ACHN (cell line): ENCODE data around the gene FBLL1.
"Not testable (repeated sequence)": the region's sequence is repeated elsewhere in the genome, so short reads cannot be mapped to it uniquely, and the experiment has no call there.

ENCODE experiments used
- DNase-seq: peaks from one replicate; pipeline ENCODE4 v3.0.0-alpha.2; 2015
- in situ Hi-C: cut with HindIII; loops from 2 replicates; pipeline ENCODE4 v1.10.0; 2017; ENCODE audit warnings: low sequenced_read_pairs, low pct_ligation_motif_present, low pct_unique_long_range_greater_than_20kb

The FBLL1 gene

DNA sequence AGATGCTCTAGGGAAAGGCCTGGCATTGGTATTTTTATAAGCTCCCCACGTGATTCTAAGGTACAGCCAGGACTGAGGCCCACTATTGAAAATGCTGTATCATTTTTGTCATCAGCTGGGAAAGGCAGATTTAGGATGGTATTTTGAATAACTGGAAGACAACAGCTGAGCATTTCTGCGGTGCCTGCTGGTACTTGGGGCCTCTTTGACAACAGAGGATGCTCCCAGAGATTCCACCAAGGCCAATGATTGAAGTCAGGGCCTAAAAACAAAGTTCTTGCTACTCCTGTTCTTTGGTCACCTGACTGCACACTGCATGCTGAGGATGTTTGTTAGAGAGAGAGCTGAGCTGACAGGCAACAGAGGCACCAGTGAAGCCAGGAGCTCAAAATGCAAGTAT is 8.1 kb downstream of the FBLL1 start:
- in situ Hi-C loops, result no loop called here
- no peak for DNase-seq

DNA sequence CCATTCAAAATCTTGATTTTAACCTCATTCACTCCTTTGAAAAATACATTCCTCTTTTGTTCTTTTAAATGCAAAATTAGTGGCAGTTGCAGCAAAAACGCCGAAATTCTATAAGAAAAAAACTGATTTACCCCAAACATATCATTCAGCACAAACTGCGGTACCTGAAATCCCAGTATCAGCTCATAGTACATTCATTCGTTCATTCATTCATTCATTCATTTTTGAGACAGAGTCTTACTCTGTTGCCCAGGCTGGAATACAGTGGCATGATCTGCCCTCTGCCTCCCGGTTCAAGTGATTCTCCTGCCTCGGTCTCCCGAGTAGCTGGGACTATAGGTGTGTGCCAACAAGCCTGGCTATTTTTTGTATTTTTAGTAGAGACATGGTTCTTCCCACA is 20.4 kb downstream of the FBLL1 start:
- in situ Hi-C loops, result no loop called here
- no peak for DNase-seq

DNA sequence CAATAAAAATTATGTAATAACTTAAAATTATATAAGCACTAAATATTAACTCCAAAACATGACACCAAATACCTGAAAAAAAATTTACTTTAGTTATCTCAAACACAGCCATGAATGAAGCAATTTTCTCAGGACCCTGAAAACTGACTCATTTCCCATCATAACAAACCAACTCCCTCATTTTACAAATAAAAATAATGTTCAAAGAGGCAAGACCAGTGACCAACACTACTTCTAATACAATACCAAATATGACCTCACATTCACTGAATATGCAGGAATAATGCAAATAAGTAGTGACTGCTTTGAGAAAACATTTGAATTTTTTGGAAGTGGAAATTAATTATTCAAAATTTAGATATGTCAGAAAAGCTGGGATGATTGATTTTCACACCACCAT is 21.6 kb downstream of the FBLL1 start:
- DNase-seq, result no peak
- in situ Hi-C loops, result no loop called here

DNA sequence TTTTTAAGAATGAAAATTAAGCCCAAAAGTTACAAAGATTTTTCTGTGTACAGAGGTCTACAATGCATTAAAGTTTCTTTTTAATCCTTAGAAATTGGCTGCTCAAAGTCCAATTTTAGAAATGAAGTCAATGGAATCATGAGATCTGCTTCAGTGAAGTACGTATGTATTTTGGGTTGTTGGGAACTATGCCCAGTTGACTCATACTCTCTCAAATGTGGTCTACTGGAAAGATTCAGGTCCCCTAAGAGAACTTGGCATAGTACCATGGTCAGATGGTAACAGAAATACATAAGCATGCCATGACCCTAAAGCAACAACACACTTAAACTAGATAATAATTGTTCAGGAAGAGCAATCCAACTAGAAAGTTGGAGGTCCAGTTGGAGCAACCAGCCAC is 23.0 kb downstream of the FBLL1 start:
- in situ Hi-C loops, result no loop called here
- peak; percentile 55 for DNase-seq

DNA sequence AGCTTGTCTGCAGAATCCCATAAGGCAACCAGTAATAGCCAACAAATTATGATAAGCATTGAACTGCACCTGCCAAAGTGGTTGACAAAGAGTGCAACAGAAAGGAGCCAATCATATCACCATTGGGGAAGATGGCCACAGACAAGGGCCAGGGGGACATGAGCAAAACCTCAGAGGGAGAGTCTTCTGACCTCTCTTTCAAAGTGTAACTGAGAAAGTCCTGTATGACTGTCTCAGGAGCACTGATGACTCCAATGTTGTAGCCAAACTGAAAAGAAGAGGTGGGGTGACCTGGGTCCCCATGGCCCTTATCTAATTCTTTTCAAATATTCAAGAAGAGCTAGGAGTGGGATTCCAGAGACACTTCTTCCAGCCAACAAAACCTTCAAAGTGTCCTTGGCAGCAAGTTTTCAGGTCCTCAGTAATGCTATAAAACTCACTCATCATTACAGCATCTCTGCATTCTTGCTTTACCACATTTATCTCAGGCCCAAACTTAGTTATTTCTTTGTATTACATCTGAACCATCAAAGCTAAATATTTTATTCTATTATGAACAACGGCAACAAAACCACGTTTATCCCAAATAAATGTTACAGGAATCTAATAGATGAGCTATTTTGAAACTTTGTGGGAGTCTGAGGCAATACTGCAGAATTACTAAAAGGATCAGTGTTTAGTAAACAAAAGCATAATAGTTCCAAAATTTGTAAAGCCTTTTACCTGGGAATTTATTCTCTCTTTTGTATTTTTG is 24.4 kb downstream of the FBLL1 start:
- no peak for DNase-seq
- in situ Hi-C loops, result no loop called here

DNA sequence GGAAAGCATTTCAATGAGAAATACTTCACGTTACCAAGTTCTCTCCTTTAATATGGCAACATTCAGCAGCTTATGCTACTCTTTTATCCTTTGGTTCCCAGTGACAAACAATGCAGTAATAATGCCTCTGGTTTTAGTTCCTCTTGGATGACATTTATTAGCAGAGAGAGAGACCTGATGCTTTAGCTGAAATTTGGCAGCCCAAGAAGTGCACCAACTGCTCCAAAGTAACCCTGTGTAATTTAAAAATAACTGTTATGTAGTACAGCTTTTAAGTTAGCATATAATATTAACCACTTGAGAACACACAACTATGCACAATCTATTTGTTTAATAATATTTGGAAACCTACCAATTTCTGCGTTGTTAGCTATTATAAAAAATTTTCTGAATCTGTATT is 28.3 kb downstream of the FBLL1 start:
- no peak for DNase-seq
- in situ Hi-C loops, result no loop called here

DNA sequence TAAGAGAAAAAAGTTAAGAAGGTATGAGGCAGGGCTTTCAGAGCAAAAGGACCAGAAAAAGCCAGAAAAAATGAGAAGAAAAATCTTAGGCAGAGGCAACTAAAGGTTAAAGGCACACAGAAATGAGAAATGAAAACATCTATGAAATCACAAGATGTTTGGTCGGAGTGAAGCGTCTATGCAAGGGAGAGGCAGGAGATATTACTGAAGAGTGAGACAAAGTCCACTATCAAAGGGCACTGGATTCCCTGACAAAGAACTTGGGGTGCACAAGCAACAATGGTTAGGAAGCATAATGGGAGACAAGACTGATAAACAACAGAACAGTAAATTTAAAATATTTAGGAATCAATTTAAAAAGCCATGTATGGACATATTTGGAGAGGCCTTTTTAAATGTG is 33.2 kb downstream of the FBLL1 start:
- no peak for DNase-seq
- in situ Hi-C loops, result no loop called here

DNA sequence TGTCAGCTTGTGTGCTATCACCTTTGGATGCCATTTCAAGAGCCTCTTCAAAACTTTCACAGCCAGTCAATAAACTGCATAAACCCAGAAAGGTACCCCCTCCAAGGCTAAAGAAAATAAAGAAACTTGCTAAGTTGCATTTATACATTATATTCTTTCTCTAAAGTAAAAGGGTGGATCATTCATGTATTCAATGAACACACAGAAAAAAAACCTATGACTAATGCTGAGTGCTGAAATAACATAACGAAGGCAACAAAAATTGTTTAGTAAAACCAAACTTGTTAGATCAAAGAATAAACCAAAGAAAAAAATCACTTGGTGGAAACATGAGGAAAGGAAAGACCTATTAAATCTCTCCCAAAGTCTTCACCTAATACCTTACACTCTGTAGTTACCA is 34.9 kb downstream of the FBLL1 start:
- no peak for DNase-seq
- in situ Hi-C loops, result no loop called here

DNA sequence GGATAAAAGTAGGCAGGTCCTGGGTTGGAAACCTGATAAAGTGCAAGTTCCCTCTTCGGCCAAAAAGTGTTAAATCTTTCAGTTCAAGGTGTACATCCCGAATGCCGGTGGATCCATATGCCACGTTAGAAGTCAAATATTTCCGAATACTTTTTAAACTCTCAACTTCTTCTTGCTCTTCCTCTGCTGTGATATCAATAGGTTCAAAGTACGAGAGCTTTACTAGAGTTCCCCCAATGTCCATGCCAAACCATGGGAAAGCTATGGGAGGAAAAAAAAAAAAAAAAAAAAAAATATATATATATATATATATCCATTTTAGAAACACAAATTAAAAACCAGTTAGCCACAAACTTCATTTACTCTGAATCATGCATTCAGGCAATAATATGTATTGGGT is 39.6 kb downstream of the FBLL1 start:
- in situ Hi-C loops, result no loop called here
- no peak for DNase-seq

DNA sequence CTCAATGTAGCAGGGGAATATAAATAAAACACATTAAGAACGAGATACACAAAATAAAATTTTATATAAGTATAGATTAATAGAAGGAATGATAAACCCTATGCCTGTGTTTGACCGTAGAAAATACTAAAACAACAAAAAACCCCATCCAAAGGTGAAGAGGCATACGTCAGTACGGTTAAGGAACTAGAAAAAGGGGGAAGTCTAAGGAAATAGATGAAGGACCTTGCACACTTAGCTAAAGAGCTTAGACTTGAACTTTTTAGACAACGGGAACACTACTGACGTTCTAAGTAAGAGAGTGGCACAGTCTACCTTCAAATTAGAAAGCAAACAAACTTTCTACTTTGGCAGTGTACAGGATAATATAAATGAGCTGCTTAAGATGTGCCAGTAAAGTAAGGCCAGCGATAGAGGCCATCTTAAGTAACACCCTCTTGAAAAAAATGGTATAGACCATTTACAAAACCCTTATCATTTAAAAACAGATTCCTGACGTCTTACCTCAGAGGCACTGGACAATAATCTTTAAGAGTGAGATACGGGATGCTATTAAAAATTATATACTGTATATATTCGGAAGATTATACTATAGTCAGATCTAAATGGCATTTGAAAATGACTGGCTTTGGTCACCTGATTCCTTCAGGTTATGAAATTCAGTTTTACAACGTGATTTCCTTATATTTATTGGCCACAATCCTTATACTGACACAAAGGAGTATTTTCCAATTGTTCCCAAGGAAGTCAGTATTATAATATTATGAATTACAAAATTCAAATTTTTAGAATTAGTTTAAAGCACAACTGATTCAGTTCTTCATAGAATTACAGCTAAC is 41.6 kb downstream of the FBLL1 start:
- in situ Hi-C loops, result no loop called here

DNA sequence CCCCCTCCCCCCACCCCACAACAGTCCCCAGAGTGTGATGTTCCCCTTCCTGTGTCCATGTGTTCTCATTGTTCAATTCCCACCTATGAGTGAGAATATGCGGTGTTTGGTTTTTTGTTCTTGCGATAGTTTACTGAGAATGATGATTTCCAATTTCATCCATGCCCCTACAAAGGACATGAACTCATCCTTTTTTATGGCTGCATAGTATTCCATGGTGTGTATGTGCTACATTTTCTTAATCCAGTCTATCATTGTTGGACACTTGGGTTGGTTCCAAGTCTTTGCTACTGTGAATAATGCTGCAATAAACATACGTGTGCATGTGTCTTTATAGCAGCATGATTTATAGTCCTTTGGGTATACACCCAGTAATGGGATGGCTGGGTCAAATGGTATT is 44.6 kb downstream of the FBLL1 start:
- in situ Hi-C loops, result not testable (repeated sequence)

More for the DNA sequence above, 41.6 kb downstream of the FBLL1 start:
- no peak for DNase-seq

DNA sequence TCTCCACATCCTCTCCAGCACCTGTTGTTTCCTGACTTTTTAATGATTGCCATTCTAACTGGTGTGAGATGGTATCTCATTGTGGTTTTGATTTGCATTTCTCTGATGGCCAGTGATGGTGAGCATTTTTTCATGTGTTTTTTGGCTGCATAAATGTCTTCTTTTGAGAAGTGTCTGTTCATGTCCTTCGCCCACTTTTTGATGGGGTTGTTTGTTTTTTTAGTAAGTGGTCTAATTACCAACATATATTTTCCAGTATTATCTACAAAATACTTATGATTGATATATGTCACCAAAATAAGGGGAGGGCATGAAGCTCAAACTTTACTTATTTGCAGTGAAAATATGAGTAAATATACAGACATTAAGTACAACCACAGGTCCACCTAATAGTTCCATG is 45.1 kb downstream of the FBLL1 start:
- in situ Hi-C loops, DNase-seq: not testable (repeated sequence)

More for the DNA sequence above, 44.6 kb downstream of the FBLL1 start:
- not testable (repeated sequence) for DNase-seq

DNA sequence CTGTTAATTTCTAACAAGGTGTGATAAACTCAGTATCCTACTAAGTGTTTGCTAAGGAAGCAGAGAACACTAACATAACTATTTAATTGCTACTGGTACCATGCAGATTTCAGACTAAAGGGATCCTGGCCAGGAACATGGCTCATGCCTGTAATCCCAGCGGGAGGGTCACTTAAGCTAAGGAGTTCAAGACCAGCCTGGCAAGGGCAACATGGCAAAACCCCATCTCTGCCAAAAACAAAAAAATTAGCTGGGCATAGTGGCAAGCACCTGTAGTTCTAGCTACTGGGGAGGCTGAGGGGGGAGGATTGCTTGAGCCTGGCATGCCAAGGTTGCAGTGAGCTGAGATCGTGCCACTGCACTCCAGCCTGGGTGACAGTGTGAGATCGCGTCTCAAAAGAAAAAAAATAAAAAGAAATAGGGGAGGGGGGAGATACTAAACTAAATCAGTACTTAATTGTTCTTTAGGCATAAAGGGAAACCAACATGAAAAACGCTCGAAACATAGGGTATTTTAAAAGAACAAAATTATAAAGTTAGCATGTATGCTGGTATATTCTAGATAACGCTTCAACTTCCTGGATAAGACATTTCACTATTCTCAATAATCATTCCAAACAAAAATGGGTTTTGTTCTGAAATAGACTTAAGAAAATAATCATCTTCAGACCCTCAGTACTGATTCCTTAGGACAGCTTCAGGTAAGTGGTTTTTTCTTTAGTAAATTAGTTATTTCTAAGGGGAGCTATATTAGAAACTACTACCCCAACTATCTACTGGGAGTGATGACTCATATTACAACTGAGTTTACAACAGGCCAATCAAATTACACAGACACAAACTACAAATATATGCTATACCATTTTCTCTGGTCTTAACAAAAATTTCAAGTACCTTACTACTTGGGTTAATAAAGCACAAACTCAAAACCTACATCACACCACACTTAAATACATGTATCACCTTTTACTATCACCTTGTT is 46.6 kb downstream of the FBLL1 start:
- in situ Hi-C loops, result no loop called here
- no peak for DNase-seq

DNA sequence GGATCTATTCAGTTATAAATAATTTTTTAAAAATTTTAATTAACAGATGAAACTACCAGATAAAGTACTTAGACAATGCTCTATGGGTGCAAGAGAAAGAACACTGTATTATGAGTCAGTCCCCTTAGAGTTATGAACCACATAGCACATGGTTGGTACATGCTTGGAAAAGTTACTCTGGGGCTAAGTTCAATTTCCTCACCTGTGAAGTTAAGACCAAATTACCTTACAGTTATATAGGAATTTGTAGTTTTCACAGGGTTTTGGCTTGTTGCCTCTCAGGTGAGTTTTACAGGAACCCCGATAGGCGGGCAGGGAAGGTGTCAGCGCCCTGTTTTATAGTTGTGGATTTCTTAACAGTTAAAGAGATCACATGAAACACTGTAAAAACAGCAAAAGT is 48.9 kb downstream of the FBLL1 start:
- peak; percentile 28 for DNase-seq
- in situ Hi-C loops, result no loop called here

DNA sequence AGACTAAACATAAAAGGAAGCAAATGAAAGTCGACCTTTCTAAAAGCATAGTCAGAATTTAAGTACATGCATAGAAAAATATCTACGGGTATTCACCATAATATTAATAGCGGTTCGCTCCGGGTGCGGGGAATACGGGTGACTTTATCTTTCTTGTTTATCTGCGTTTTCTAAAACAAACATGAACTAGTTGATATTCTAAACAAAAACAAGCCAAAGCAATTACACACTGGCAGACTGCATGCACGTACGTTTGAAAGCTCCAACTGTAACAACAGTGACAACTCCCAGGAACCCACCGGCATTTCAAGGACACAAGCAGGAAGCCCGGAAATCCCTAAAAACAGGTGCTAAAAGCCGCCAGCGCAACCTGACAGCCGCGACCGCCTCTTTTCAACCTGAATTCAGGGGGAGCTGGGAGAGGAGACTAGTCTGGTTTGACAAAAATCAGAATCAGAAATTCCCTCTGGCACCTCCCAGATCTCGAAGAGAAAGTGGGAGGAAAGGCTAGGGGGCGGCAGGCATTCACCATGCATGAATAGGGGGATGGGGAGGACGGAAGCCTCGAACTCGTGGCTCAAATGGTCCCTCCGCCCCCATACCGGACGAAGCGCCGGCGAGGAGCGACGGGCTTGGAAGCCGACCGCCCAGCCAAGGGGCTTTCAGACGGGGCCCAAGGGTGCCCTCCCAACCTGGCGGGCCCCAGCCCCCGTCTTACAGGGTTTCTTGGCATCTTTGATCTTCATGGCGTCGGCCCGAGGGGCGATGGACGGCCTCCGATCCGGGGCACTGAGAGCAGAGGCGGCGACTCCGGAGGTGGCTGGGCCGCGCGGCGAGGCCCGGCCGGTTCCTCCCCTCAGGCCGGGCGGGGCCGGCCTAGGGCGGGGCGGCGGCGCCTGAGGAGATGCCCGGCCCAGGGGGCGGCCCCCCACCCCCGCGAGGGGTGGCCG is 49.7 kb downstream of the FBLL1 start, which contains the start of gene PANK3:
TSS of gene PANK3 (minus strand) at position 831 of the 950 bp plus-strand sequence. CDS start at position 746, 85 bp downstream.
- in situ Hi-C loops, result no loop called here
- DNase-seq, result no peak

DNA sequence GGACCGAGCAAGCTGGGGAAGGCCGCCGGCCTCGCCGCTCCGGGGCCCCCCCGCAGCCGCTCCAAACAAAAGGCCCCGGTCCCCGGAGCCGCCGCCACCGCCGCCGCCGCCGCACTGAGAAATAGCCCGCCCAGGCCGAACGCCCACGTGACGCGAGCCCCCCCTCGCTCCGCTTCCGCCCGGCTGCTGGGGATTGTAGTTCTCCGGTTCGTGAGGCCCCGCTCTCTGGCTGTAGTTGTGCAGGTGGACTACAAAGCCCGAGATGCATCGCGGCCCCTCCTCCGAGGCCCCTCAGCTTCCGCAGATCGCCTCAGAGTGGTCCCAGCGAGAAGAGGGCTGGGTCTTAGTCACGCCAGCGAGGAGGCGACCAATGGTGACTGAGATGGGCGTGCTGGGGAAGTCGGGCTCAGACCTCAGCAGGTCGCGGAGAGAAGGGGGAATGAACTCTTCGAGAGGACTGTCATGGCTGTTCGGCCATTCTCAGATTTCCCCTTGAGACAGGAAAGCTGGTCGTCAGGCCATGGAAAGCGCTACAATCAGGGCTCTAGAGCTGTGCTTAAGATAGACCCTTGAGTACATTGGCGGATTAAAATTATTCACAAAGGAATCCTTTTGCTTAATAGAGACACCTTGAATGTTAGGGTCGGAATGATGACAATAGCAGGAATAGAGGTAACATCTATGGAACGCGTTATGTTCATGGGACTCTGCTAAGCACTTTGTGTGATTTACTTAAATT is 50.6 kb downstream of the FBLL1 start:
- in situ Hi-C loops, result no loop called here
- peak; percentile 97 for DNase-seq

DNA sequence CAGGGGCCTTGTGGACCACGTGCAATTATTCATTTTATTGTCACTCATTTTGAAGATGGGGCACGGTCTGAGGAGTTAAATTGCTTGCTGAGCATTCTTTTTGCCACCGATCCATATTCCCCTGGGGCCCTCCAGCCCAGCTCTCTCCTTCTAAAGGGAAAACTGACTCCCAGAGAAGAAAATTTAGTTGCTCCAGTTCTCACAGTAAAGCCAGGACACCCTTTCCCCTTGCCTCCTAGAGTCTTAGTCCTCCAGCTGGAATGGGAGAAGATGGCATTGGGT is 51.1 kb downstream of the FBLL1 start:
- in situ Hi-C loops, result no loop called here
- DNase-seq, result no peak
